ENCODE measurements around the gene SLC29A1.
A peak's percentile ranks its signal among the peaks of the same experiment; 100 is the strongest.

The SLC29A1 gene

GRCh38 chr6:44238687-44239350, 15.4 kb downstream of the SLC29A1 start:
- DNase-seq = no peak

DNA sequence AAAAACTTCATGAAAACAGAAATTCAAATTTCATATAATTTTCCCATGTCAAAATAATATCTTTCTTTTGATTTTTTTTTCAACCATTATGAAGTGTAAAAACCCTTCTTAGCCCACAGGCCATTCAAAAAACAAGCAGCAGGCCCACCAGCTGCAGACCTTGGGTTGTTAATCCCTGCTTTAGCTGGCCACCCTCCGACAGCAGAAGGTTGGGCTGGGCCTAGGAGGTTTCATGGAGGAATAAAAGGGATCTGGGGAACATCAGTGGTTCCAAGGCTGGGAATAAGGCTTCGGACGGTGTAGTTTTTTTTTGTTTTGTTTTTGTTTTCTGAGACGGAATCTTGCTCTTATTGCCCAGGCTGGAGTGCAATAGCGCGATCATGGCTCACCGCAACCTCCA, 19.9 kb downstream of the SLC29A1 start:
- DNase-seq = no peak

DNA sequence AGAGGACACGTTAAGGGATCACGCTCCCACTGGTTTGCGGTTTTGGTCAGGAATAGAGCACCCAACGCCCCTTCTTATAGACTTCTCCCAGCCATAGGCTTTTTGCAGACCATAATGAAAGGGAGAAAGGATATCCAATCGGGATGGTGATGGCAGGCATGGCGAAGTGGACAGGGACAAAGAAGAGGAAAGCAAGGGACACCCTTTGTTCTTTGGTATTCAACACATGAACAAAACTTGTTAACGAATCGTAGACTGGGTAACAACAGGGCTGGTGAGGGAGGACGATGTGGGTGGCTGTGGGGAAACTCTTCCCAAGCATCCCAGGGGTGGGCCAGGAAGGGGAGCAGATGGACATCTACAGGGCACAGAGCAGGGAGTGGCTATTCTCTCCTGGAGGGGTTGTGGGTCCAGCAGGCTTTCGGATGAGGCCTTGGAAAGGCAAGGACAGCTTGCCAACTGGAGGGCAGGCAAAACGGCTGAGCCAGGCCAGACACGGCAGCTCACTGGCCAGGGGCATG, 22.1 kb downstream of the SLC29A1 start:
- DNase-seq = no peak

DNA sequence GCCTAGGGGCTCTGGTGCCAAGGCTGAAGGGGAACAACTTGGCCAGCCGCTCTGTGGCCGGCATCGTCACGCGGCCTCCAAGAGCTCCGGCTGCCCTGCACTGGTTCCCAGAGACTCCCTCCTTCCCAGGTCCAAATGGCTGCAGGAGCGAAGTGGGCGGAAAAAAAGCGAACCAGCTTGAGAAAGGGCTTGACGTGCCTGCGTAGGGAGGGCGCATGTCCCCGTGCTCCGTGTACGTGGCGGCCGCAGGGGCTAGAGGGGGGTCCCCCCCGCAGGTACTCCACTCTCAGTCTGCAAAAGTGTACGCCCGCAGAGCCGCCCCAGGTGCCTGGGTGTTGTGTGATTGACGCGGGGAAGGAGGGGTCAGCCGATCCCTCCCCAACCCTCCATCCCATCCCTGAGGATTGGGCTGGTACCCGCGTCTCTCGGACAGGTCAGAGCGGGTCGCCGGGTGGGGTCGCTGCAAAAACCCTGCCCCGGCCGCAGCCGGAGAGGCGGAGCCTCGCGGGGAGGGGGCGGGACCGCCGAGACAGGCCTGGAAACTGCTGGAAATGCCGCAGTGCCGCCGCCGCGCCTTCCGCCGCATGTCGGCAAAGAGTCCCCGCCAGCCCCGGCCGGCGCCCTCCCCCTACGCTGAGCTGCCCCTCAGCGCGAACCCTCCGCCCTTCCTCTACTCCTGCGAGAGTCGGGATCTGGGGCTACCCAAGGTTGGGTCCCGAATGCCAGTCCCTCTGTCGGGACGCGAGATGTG, 22.7 kb downstream of the SLC29A1 start:
- DNase-seq = peak; percentile 58

DNA sequence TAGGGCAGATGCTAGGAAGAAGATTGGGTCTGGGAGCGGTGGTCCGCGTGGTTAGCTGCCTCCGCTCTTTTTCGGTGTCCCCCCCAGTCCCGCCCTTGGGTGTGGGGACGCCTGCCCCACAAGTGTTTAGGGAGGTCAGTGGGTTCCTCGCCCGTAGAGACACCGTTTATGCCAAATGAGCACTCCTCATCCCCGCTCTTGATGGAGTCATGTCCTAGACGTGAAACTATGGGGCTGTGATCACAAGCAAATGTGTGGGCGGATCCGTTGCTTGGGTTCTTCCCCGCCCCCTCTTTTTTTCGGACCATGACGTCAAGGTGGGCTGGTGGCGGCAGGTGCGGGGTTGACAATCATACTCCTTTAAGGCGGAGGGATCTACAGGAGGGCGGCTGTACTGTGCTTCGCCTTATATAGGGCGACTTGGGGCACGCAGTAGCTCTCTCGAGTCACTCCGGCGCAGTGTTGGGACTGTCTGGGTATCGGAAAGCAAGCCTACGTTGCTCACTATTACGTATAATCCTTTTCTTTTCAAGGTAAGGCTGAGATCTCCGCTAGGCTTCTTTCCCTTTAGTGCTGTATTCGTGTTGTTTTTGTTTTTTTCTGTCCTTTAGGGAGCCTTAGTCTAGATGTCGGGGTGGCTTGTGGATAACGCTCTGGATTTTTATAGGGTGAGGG, 23.4 kb downstream of the SLC29A1 start, which contains the start of gene HSP90AB1:
HSP90AB1 (plus strand) TSS at position 439 of the 675 bp plus-strand sequence. CDS start 1,529 bp downstream, outside the sequence.
- peak; percentile 93 for DNase-seq

DNA sequence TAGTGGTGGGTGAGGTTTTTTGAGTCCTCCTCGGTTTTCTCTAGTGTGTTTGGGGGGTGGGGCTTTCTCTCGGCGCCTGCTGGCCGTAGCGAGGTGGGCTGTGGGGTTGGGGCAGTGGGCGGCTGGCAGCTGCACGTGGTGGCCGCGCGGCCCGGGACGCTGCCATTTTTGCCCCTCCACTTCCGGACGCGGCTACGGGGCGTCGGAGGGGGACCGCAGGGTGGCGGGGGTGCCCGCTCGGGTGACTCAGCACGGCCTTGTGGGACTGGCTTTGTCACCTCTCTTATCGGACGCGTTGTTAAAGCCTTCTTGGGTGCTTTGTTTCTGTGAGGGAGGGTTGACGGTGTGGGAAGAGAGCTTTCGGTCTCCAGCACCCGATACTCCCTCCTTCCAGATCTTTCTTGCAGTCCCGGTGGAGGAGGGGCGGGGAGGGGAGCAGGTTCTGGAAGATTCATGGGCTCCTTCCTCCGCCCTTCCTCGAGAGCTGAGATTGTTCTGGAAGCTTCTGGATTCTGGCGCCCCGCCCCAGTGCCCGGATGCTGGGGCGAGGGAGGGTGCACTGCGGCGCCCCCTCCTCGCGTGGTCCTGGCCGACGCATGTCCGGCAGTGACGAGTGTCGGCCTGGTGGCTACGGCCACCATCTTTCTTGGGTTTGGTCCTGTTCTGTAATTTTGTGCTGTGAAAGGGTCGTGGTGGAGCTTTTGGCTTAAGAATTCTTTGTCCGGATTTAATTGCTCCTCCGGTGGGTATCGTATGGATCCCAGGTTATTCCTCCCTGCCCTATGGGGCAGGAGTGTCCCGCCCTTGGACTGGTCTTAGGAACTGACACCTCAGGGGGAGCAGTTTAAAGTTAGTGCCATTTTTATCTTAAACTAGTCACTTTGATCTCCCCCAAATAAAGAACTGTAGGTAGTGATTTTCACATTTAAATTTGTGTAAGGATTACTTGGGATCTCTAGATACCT, 24.2 kb downstream of the SLC29A1 start:
- DNase-seq = peak; percentile 21

DNA sequence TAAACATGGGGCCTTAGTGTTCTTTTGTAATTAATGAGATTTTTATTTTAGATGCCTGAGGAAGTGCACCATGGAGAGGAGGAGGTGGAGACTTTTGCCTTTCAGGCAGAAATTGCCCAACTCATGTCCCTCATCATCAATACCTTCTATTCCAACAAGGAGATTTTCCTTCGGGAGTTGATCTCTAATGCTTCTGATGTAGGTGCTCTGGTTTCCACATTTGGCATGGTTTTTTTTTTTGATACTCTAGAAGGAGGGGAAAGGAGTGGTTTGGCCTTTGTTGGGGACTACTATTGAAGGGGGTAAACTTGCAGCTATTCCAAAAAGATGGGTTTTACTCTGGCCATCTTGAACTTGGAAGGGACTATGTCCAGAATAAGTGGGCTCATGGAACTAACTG, 25.2 kb downstream of the SLC29A1 start:
- DNase-seq = no peak

GRCh38 chr6:44249082-44249748, 25.8 kb downstream of the SLC29A1 start:
- no peak for DNase-seq

- DNase-seq = no peak
Measured at GRCh38 chr6:44250067-44250717, 26.8 kb downstream of the SLC29A1 start.

DNA sequence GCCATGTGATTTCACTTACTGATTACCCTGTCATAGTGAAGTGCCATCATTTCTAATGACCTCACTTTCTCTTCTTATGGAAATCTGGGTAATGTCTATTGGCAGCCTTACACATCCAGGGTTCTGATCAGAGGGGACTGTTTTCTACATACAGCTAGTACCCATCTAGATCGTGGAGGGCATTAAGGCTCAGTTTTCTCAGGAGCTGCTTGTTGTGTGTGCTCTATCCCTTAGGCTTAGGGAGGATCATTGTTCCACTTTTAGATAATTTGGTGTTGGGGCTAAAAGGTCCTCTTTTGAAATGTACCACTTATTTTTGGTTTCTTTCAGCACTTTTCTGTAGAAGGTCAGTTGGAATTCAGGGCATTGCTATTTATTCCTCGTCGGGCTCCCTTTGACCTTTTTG, 27.3 kb downstream of the SLC29A1 start:
- DNase-seq = no peak

- no peak for DNase-seq
Measured at GRCh38 chr6:44251576-44252524, 28.5 kb downstream of the SLC29A1 start.

- DNase-seq = peak; percentile 30
Measured at GRCh38 chr6:44253307-44254101, 30.1 kb downstream of the SLC29A1 start.

DNA sequence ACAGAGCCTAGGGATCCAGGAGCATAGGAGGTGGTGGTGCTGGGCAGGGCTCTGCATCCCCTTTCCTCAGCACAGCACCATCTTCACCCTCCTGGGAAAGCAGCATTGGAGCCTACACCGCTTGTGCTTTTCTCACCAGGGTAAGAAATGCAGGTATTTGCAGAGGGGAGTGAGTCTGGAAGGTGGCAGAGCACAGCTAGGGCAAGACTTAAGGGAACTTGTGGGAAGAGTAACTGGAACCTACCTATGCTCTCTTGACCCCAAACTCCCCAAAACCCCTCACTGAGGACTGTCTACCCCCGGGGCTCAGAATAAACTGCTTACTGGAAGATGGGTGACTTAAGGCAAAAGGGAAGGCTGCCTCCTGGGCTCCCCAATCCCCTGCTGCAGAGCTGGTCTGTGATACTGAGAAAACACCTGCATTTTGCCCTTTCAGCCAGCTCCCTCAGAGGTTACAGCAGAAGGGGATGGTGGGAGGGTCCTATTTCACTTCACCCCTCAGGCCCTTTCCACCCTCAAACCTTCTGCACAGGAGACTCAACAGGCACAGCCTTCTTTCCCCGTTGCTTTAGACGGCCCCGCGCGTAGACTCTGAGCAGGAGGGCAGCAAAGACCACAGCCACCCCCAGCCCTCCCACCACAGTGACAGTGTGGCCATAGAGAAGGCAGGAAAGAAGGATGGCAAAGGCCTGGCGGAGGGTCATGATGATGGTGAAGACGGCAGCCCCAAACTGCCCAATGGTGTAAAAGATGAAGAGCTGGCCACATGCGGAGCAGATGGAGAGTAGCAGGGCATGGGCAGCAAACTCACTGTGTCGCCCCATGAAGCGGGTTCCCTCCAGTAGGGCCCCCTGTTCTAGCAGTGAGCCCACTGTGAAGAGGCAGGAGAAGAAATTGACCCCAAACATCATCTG, 31.1 kb downstream of the SLC29A1 start:
- no peak for DNase-seq

DNA sequence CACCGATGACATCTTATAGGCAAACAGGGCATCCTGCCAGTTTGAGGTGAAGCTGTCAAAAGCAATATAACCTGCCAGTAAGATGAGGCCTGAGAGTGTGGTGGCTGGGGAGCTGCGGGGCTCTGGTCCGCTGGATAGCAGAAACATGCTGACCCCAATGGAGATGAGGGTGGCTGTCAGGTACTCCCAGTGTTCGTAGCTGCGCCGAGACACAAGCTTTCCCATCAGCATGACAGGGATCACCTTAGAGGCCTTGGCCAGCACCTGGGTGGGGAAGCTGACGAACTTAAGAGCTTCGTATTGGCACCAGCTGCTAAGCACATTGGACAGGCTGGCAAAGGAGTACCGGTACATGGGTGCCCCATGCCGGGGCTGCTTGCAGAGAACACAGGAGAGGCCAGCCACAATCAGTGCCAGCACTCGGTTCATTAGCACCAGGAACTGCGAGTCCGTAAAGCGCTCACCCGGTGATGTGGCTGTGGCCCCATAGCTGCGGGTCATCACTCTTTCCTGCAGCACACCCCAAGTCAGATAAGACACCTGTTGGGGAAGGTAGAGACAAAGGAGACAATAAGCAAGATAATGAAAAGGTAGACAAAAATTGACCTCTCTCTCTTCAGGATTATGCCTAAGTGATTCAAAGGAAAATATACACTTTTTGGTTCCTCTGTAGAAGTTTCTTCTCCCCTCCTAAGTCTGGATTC, 31.9 kb downstream of the SLC29A1 start:
- no peak for DNase-seq

DNA sequence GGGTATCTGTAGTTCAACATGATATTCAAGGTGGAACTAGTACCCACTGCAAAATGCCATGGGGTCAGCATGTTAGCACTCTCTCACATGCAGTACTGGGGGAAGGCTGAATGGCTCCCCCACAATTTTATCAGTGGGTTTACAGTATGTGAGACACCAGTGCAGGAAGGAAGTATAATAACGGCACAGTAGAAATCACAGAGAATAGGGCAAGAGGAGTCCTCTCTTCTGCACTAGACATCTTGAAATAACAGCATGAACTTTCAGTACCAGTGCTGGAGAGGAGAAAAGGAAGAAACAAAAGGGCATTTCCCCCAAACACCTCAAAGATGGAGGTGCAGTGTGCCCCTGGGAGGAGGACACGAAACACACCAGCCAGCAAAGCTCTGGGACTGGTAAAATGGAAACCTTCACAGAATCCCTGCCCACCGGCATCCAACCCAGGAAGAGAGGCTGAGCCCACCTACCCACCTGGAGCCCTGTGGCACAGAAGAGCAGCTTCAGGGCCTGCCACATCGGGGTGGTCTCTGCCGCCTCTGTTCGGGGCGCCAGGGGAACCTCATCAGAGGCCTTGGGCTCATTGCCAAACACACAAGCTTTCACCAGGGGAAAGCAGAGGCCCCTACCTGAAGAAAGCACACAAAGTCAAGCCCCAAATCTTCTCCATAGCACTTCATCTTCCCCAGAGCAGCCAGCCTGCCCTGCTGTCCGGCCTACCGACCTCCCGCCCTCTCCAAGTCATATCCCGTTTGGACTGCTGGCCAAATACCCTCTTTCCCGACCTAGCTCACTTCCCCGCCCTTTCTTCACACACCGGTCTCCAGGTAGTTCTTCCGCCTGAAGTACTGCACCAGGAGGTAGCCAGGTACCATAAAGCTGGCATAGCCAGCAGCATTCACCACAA, 32.7 kb downstream of the SLC29A1 start:
- no peak for DNase-seq

GRCh38 chr6:44256775-44257024, 33.3 kb downstream of the SLC29A1 start:
- DNase-seq = no peak
